Glomerular visceral epithelial cell (primary cell): ENCODE data around the gene TMEM245.
A peak's percentile ranks its signal among the peaks of the same experiment; 100 is the strongest.

Experiments
- DNase-seq: peaks from one replicate; pipeline ENCODE4 v3.0.0-alpha.2; 2016; ENCODE audit errors: extremely low spot score

Gene TMEM245

GRCh38 chr9:109022873-109023272 is 96.9 kb downstream of the TMEM245 start:
- DNase-seq = no peak

- DNase-seq = no peak
Observed at GRCh38 chr9:109020581-109021511, 98.9 kb downstream of the TMEM245 start.

GRCh38 chr9:109020113-109020512 is 99.6 kb downstream of the TMEM245 start:
- no peak for DNase-seq

- DNase-seq = no peak
Observed at GRCh38 chr9:109019420-109019819, 100.3 kb downstream of the TMEM245 start.

- no peak for DNase-seq
Observed at GRCh38 chr9:109017493-109017892, 102.3 kb downstream of the TMEM245 start.

GRCh38 chr9:109017061-109017460 is 102.7 kb downstream of the TMEM245 start:
- DNase-seq = no peak

- DNase-seq = peak; percentile 66
Observed at GRCh38 chr9:109016132-109016531, 103.6 kb downstream of the TMEM245 start.

GRCh38 chr9:109014608-109015280 is 105.0 kb downstream of the TMEM245 start:
- DNase-seq = no peak

- DNase-seq = peak; percentile 35
Observed at GRCh38 chr9:109013679-109014607, 105.8 kb downstream of the TMEM245 start.

- peak; percentile 96 for DNase-seq
Observed at GRCh38 chr9:109012876-109013678, 106.7 kb downstream of the TMEM245 start, which contains the start of gene CTNNAL1. Gene CTNNAL1 (minus strand): TSS chr9:109013499. CDS start chr9:109013442, 57 bp downstream.

GRCh38 chr9:109012009-109012875 is 107.5 kb downstream of the TMEM245 start:
- peak; percentile 95 for DNase-seq

GRCh38 chr9:109011231-109011671 is 108.5 kb downstream of the TMEM245 start:
- DNase-seq = no peak

GRCh38 chr9:109010746-109011145 is 109.0 kb downstream of the TMEM245 start:
- peak; percentile 45 for DNase-seq

GRCh38 chr9:109005678-109006077 is 114.1 kb downstream of the TMEM245 start:
- no peak for DNase-seq

GRCh38 chr9:109003116-109003515 is 116.6 kb downstream of the TMEM245 start:
- no peak for DNase-seq

- DNase-seq = no peak
Observed at GRCh38 chr9:109002141-109002540, 117.6 kb downstream of the TMEM245 start.

GRCh38 chr9:109001275-109001676 is 118.5 kb downstream of the TMEM245 start:
- peak; percentile 72 for DNase-seq

- no peak for DNase-seq
Observed at GRCh38 chr9:108997112-108997511, 122.6 kb downstream of the TMEM245 start.

- DNase-seq = no peak
Observed at GRCh38 chr9:108996643-108997042, 123.1 kb downstream of the TMEM245 start.

GRCh38 chr9:108994695-108995094 is 125.1 kb downstream of the TMEM245 start:
- DNase-seq = peak; percentile 24
